Coronary artery (tissue), 2 donors: ENCODE results near the gene GPR108.

Experiments used
- DNase-seq: peaks from one replicate; pipeline ENCODE4 v3.0.0-alpha.2; 2017; ENCODE audit warnings: low spot score
- H3K27ac ChIP-seq, 2 donors: fragments of 200-600 bp; sonication (generic); one replicate each; pipeline ENCODE4 v1.5.1; 2016 to 2019
- H3K4me3 ChIP-seq: fragments of 200-600 bp; sonication (generic); 2 replicates; pipeline ENCODE4 v1.5.1; 2016; ENCODE audit warnings: mild to moderate bottlenecking, moderate library complexity
- CTCF ChIP-seq: fragments of 200-600 bp; sonication (generic); IDR thresholded peaks from one replicate; pipeline ENCODE4 v1.5.1; 2019; ENCODE audit warnings: antibody characterized with exemption

The GPR108 gene

DNA sequence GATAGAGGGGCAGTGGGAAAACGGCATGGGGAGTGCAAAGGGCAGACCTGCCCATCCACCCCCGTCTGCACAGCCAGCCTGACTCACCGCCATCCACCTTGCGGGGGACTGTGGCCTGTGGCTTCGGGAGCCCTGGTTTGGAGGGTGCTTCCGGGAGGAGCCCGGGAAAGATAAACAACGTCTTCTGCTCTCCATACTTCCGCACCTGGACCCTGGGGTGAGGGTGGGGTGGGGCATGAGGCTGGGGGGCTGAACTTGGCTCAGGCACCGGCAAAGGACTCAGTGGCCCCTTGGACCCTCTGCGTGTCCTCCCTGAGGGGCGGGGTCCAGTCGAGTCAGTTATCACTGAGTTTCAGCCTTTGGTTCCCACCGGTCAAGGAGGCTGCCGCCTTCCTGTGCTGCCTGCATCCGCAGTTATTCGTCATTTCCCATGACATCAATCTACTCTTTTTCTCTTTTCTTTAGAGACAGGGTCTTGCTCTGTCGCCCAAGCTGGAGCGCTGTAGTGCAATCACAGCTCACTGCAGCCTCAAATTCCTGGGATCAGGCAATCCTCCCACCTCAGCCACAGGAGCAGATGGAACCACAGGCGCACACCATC is 3.2 kb downstream of the GPR108 start:
- TF ChIP-seq CTCF = no peak
- Histone ChIP-seq H3K27ac (no peak overlapping the region), H3K4me3 (no peak overlapping the region)
- no peak for DNase-seq

DNA sequence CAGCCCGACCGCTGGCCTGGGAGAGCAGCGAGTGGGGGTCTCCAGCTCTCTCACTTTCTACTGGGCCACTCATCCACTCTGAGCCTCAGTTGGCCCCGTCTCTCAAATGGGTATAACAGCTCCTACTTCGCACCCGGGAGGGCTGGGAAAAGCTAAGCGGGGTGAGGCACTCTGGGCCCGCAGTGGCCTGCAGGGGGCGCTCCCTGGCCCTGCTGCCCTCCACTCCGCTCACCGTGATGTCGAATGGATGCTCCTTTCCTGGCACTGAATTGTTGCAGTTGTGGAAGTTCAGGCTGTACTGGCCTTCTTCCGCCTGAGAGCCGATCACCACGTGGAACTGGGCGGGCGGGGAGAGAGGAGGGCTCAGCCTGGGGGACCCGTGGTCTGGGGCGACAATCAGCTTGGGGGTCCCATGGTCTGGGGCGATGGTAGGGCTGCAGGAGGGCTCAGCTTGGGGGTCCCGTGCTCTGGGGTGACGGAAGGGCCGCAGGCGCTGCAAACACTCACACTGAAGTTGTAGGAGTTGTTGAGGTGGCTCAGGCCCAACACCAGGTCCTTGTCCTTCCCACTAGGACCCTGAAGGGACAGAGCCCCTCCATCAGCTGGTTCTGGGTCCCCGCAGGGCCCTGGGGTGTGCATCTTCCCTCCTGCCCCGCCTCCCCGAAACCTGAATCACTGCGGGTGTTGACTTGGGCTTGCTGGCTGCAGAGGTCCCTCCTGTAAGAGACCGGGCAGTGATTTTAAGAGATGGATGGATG is 3.9 kb downstream of the GPR108 start:
- Histone ChIP-seq H3K4me3 (no peak overlapping the region), H3K27ac (no peak overlapping the region)
- no peak for TF ChIP-seq CTCF
- no peak for DNase-seq

- Histone ChIP-seq H3K4me3 (no peak overlapping the region), H3K27ac (no peak overlapping the region)
- DNase-seq = no peak
- no peak for TF ChIP-seq CTCF
Observed at GRCh38 chr19:6732803-6733337, 4.5 kb downstream of the GPR108 start.

DNA sequence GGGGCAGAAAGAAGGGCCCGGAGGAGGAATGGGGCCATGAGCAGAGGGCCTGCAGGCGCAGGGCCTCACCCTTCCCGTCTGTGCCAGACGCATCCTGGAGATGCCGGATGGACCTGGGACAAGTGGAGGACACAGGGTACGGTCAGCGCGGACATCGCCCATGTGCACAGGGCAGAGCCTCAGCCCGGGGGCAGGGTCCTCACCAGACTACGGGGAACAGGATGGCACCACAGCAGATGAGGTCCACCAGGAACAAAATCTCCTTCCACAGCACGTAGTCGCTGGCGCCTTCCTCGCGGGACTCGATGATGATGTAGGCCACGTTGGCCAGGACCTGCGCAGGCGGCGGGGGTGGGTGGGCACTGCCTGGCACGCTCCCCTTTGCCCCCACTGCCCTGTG is 5.6 kb downstream of the GPR108 start:
- Histone ChIP-seq H3K27ac (no peak overlapping the region), H3K4me3 (no peak overlapping the region)
- DNase-seq = no peak
- no peak for TF ChIP-seq CTCF

DNA sequence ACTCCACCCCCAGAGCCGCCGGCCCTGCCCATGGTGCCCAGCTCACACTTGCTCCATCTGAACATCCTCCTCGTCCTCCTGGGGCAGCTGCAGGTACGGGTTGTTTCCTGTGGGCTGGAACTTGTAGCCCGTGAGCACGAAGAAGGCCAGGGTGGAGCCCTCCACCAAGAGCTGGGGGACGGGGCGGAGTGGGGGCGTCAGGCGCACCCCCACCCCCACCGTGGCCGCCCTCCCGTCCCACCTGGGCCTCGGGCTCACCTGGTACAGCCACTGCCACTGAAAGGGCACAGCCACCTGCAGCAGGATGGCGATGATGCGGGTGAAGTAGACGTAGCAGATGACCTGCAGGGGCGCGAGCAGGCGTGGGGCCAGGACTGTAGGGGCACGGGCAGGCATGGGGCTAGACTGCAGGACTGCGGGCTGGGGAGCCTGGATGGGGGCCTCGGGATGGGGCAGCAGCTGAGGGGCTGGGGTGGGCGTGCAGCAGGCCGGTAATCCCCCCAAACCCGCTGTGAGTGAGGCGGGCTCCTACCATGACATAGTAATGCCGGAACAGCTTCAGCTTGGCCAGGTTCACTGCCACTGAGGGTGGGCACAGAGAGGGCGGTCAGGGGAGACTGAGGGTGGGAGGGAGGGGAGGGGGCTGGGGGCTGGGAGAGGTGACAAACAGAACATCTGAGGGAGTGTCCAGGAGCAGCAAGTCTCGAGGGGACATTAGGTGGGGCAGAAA is 6.3 kb downstream of the GPR108 start:
- DNase-seq = no peak
- TF ChIP-seq CTCF = no peak
- Histone ChIP-seq H3K27ac (no peak overlapping the region), H3K4me3 (no peak overlapping the region)

GRCh38 chr19:6730153-6730804 is 7.1 kb downstream of the GPR108 start:
- H3K4me3 ChIP-seq = no peak overlapping the region
- TF ChIP-seq CTCF = no peak
- peak overlapping the region in 1 of 2 donors; percentile 41 for H3K27ac ChIP-seq
- no peak for DNase-seq
